ENCODE results near the gene PRKG1. TPM values are rescaled to one million over a fixed set of nuclear protein-coding genes. Genes with fewer than 3 reads are reported as not detected.

Gene PRKG1
- total RNA-seq, 1 experiment from 2014 or later = 10.4 TPM

- H3K79me1 ChIP-seq (ENCODE audit: insufficient read depth, low read depth, low read length, poor library complexity, severe bottlenecking) = no peaks in the 10 kb centered on the region
- H4K5ac ChIP-seq (ENCODE audit: insufficient read length, low read depth, low read length) = no peak overlapping the region
- no peak overlapping the region for H4K8ac ChIP-seq (replicated peaks; ENCODE audit: insufficient read length, low read depth, low read length)
- H3T11ph ChIP-seq (ENCODE audit: low read length) = no peak overlapping the region
- no peak overlapping the region for H3K4me2 ChIP-seq (ENCODE audit: insufficient read depth, insufficient read length, low read length)
- no peak overlapping the region for H3K9ac ChIP-seq (ENCODE audit: extremely low read depth, insufficient read length, low read length)
- Mint-ChIP-seq H3K9me3 (no peaks in the 10 kb centered on the region), H3K4me1 (peaks cover 10 to 11% of the 10 kb centered on the region in 2 experiments), H3K27me3 (ENCODE audit: low read depth) (no peaks in the 10 kb centered on the region), H3K36me3 (ENCODE audit: insufficient read depth in 1 of 3, low read depth in 3 of 3) (no peaks in the 10 kb centered on the region; a peak in 1 of 7 replicates), H3K27ac (no peak overlapping the region), H3K4me3 (no peak overlapping the region)
- no peak overlapping the region for H2BK15ac ChIP-seq (ENCODE audit: low read depth, low read length)
- H4K20me1 ChIP-seq (ENCODE audit: control insufficient read depth, insufficient read depth, insufficient read length) = no peaks in the 10 kb centered on the region
- no peaks in the 10 kb centered on the region for H3K27me3 ChIP-seq (ENCODE audit: insufficient read depth, low read length)
- no peak overlapping the region for H2BK12ac ChIP-seq (ENCODE audit: insufficient read length, low read depth, low read length)
- no peak overlapping the region for H2BK120ac ChIP-seq (ENCODE audit: low read depth, low read length, poor library complexity, severe bottlenecking)
- H3K23ac ChIP-seq (ENCODE audit: insufficient read length, low read depth, low read length) = no peak overlapping the region
- peaks cover 4% of the 10 kb centered on the region; the same call in 1 of the 2 replicates for H3K4me1 ChIP-seq (ENCODE audit: insufficient read depth, low read length)
- TF ChIP-seq CTCF (conservative IDR thresholded peaks at IDR 0.05) = no peak
- H3K18ac ChIP-seq (ENCODE audit: insufficient read length, low read depth, low read length) = no peak overlapping the region
- no peak overlapping the region for H2AK5ac ChIP-seq (ENCODE audit: insufficient read length, low read length)
- no peak overlapping the region for H2BK5ac ChIP-seq (ENCODE audit: insufficient read length, low read length)
- no peaks in the 10 kb centered on the region for H3K9me3 ChIP-seq (ENCODE audit: control insufficient read depth, low read depth, low read length)
- H3K79me2 ChIP-seq (ENCODE audit: insufficient read depth, low read length) = no peaks in the 10 kb centered on the region
- no peak overlapping the region for H4K91ac ChIP-seq (ENCODE audit: insufficient read length, low read depth, low read length)
- H3K14ac ChIP-seq (ENCODE audit: insufficient read depth, low read length) = no peak overlapping the region
- H2AFZ ChIP-seq (ENCODE audit: low read length) = no peak overlapping the region
- no peak overlapping the region for H2BK20ac ChIP-seq (ENCODE audit: low read depth, low read length, poor library complexity, severe bottlenecking)
- H3K4ac ChIP-seq (ENCODE audit: low read depth, low read length) = no peak overlapping the region
- WGBS (ENCODE audit: extremely low coverage, insufficient read length, low lambda C conversion rate) = no CpG with 5 or more reads among the region's 4 CpGs
- no peak overlapping the region for H3K56ac ChIP-seq (ENCODE audit: insufficient read length, low read depth, low read length)
- no peaks in the 10 kb centered on the region for H3K23me2 ChIP-seq (ENCODE audit: insufficient read length, low read depth, low read length, poor library complexity, severe bottlenecking)
- no peak overlapping the region for H3K27ac ChIP-seq (ENCODE audit: insufficient read length, low read depth, low read length)
- peak; percentile 29 for DNase-seq
These were observed 303.0 kb downstream of the PRKG1 start for GRCh38 chr10:51377070-51377931.

Data from H9 (cell line).